ENCODE data around the gene VAMP1. TPM values are rescaled to one million over a fixed set of nuclear protein-coding genes. Genes with fewer than 3 reads are reported as not detected.
A peak's percentile ranks its signal among the peaks of the same experiment; 100 is the strongest.
"Not testable (repeated sequence)": the region's sequence is repeated elsewhere in the genome, so short reads cannot be mapped to it uniquely, and the experiment has no call there.

The VAMP1 gene
- total and polyA plus RNA-seq, 2 experiments from 2014 or later = 15.1 to 28.4 TPM

- TF ChIP-seq CTCF (IDR thresholded peaks at IDR 0.05; ENCODE audit: low read depth, low read length) = no peak
- no peaks in the 10 kb centered on the region for H3K9me3 ChIP-seq (ENCODE audit: low read depth)
- peaks cover 35% of the 10 kb centered on the region for H3K36me3 ChIP-seq
- peak overlapping the region; percentile 69 for H3K4me3 ChIP-seq
- no peak for DNase-seq (ENCODE audit: low read depth in 1 of 2, low spot score in 1 of 2)
- H3K27ac ChIP-seq = no peak overlapping the region
- peaks cover 14% of the 10 kb centered on the region for H3K4me1 ChIP-seq (ENCODE audit: low read depth)
- H3K27me3 ChIP-seq = no peaks in the 10 kb centered on the region
These were observed 24.5 kb upstream of the VAMP1 start for GRCh38 chr12:6494968-6495367.

- H3K27me3 ChIP-seq = no peaks in the 10 kb centered on the region
- H3K36me3 ChIP-seq = peaks cover 30% of the 10 kb centered on the region
- H3K9me3 ChIP-seq (ENCODE audit: low read depth) = no peaks in the 10 kb centered on the region
- H3K27ac ChIP-seq = peak overlapping the region; percentile 85
- peaks cover 14% of the 10 kb centered on the region for H3K4me1 ChIP-seq (ENCODE audit: low read depth)
- peak overlapping the region; percentile 69 for H3K4me3 ChIP-seq
- DNase-seq (ENCODE audit: low read depth in 1 of 2, low spot score in 1 of 2) = no peak
- TF ChIP-seq CTCF (IDR thresholded peaks at IDR 0.05; ENCODE audit: low read depth, low read length) = no peak
These were observed 23.8 kb upstream of the VAMP1 start for GRCh38 chr12:6494258-6494743.

GRCh38 chr12:6493497-6494257 is 23.2 kb upstream of the VAMP1 start, which contains the start of gene NCAPD2:
TSS of gene NCAPD2 (plus strand) at chr12:6494102. CDS start at chr12:6495099, 997 bp downstream.
- TF ChIP-seq CTCF (IDR thresholded peaks at IDR 0.05; ENCODE audit: low read depth, low read length) = no peak
- peak within 1 kb of the TSS; percentile 69 for H3K4me3 ChIP-seq

GRCh38 chr12:6492838-6493496 is 22.5 kb upstream of the VAMP1 start, which contains the start of gene MRPL51:
TSS of gene MRPL51 (minus strand) at chr12:6493262. CDS start at chr12:6493136, 126 bp downstream.
- TF ChIP-seq CTCF (IDR thresholded peaks at IDR 0.05; ENCODE audit: low read depth, low read length) = no peak
- DNase-seq (ENCODE audit: low read depth in 1 of 2, low spot score in 1 of 2) = peak; percentile 96 to 97
- peaks cover 14% of the 10 kb centered on the region for H3K4me1 ChIP-seq (ENCODE audit: low read depth)
- H3K27ac ChIP-seq = peak within 1 kb of the TSS; percentile 93
- H3K9me3 ChIP-seq (ENCODE audit: low read depth) = no peaks in the 10 kb centered on the region
- H3K4me3 ChIP-seq = peak within 1 kb of the TSS; percentile 69
- no peaks in the 10 kb centered on the region for H3K27me3 ChIP-seq
- H3K36me3 ChIP-seq = peaks cover 20% of the 10 kb centered on the region

More at GRCh38 chr12:6493497-6494257, 23.2 kb upstream of the VAMP1 start, which contains the start of gene NCAPD2:
- Histone ChIP-seq H3K27ac (peak within 1 kb of the TSS; percentile 93), H3K27me3 (no peaks in the 10 kb centered on the region), H3K36me3 (peaks cover 24% of the 10 kb centered on the region), H3K9me3 (ENCODE audit: low read depth) (no peaks in the 10 kb centered on the region), H3K4me1 (ENCODE audit: low read depth) (peaks cover 14% of the 10 kb centered on the region)
- DNase-seq (ENCODE audit: low read depth in 1 of 2, low spot score in 1 of 2) = peak; percentile 96 to 98

- peaks cover 14% of the 10 kb centered on the region for H3K36me3 ChIP-seq
- not testable (repeated sequence) for H3K4me3 ChIP-seq; DNase-seq (ENCODE audit: low read depth in 1 of 2, low spot score in 1 of 2); H3K27me3 ChIP-seq; H3K27ac ChIP-seq; H3K9me3 ChIP-seq (ENCODE audit: low read depth)
- peaks cover 14% of the 10 kb centered on the region for H3K4me1 ChIP-seq (ENCODE audit: low read depth)
These were observed 20.2 kb upstream of the VAMP1 start for GRCh38 chr12:6490673-6491072.
